Esophagus squamous epithelium (tissue), 4 donors: ENCODE results near the gene SPRY2.

Source experiments
- POLR2A ChIP-seq, 4 donors: fragments of 450-650 bp; IDR thresholded peaks; one replicate each; pipeline ENCODE4 v1.6.1; 2017; ENCODE audit warnings: antibody characterized with exemption in 4 of 4, mild to moderate bottlenecking in 4 of 4, moderate library complexity in 3 of 4
- TF ChIP-seq, protein P1 (sequence below), 6 experiments: fragments of 450-650 bp in 4 of 6; fragments of 200-600 bp in 2 of 6; sonication (generic) in 2 of 6; IDR thresholded peaks; one replicate each; pipeline ENCODE4 v1.5.1; 2016 to 2019; ENCODE audit warnings: antibody characterized with exemption in 6 of 6, mild to moderate bottlenecking in 4 of 6, moderate library complexity in 4 of 6

DNA sequence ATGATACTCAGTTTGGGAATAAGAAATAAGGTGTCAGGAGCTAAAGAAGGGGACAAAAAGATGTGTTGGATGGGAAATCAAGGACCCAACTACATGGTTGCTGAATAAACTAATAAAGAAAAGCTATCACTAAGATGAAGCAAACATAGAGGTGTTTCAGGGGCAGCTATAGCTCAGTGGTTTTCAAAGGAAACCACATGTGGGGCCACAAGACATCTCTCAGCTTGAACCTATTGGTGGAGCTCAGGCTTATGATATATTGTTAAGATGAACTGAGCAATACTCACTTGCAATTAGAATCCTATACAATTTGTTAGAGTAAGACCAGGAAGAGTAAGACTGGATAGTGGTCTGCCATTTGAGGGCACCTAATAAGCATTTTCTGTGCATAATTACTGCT, 45.1 kb upstream of the SPRY2 start:
- TF ChIP-seq, protein P1, sequence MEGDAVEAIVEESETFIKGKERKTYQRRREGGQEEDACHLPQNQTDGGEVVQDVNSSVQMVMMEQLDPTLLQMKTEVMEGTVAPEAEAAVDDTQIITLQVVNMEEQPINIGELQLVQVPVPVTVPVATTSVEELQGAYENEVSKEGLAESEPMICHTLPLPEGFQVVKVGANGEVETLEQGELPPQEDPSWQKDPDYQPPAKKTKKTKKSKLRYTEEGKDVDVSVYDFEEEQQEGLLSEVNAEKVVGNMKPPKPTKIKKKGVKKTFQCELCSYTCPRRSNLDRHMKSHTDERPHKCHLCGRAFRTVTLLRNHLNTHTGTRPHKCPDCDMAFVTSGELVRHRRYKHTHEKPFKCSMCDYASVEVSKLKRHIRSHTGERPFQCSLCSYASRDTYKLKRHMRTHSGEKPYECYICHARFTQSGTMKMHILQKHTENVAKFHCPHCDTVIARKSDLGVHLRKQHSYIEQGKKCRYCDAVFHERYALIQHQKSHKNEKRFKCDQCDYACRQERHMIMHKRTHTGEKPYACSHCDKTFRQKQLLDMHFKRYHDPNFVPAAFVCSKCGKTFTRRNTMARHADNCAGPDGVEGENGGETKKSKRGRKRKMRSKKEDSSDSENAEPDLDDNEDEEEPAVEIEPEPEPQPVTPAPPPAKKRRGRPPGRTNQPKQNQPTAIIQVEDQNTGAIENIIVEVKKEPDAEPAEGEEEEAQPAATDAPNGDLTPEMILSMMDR (IDR thresholded peaks at IDR 0.05) = no peak
- no peak for TF ChIP-seq POLR2A (IDR thresholded peaks at IDR 0.05)
